ENCODE data around the gene LAMA3.

The LAMA3 gene

GRCh38 chr18:23689031-23689615, at the start of gene LAMA3:
TSS of gene LAMA3 (plus strand) at chr18:23689453. CDS start at chr18:23689684, 231 bp downstream.
- DNase-seq: no peak

- DNase-seq: no peak
Observed at GRCh38 chr18:23640052-23640451, 49.2 kb upstream of the LAMA3 start.

- DNase-seq: no peak
Observed at GRCh38 chr18:23641143-23641720, 48.0 kb upstream of the LAMA3 start.

GRCh38 chr18:23641937-23642666, 47.2 kb upstream of the LAMA3 start:
- no peak for DNase-seq

- no peak for DNase-seq
Observed at GRCh38 chr18:23643815-23644490, 45.3 kb upstream of the LAMA3 start.

GRCh38 chr18:23645568-23646175, 43.6 kb upstream of the LAMA3 start:
- DNase-seq: no peak

- no peak for DNase-seq
Observed at GRCh38 chr18:23646282-23646681, 43.0 kb upstream of the LAMA3 start.

GRCh38 chr18:23648456-23648855, 40.8 kb upstream of the LAMA3 start:
- DNase-seq: no peak

GRCh38 chr18:23648940-23649607, 40.2 kb upstream of the LAMA3 start:
- DNase-seq: no peak

- DNase-seq: no peak
Observed at GRCh38 chr18:23650968-23651927, 38.0 kb upstream of the LAMA3 start.

GRCh38 chr18:23652232-23652631, 37.0 kb upstream of the LAMA3 start:
- no peak for DNase-seq

GRCh38 chr18:23658285-23658684, 31.0 kb upstream of the LAMA3 start:
- no peak for DNase-seq

- DNase-seq: no peak
Observed at GRCh38 chr18:23661735-23662308, 27.4 kb upstream of the LAMA3 start.

GRCh38 chr18:23662309-23663263, 26.7 kb upstream of the LAMA3 start, which contains the start of gene ANKRD29:
TSS of gene ANKRD29 (minus strand) at chr18:23662911. CDS start at chr18:23662730, 181 bp downstream.
- no peak for DNase-seq

- DNase-seq: no peak
Observed at GRCh38 chr18:23664674-23665073, 24.6 kb upstream of the LAMA3 start.

- no peak for DNase-seq
Observed at GRCh38 chr18:23667114-23667513, 22.1 kb upstream of the LAMA3 start.

- DNase-seq: no peak
Observed at GRCh38 chr18:23668731-23669130, 20.5 kb upstream of the LAMA3 start.

GRCh38 chr18:23669202-23669766, 20.0 kb upstream of the LAMA3 start:
- no peak for DNase-seq

GRCh38 chr18:23669804-23670405, 19.3 kb upstream of the LAMA3 start:
- DNase-seq: no peak
